ENCODE measurements around the gene SLC39A10. TPM values are rescaled to one million over a fixed set of nuclear protein-coding genes. Genes with fewer than 3 reads are reported as not detected.

SLC39A10 gene
- total and polyA plus RNA-seq, 2 of the 4 experiments (the other 2 are of a cell fraction): 17.6 to 64.7 TPM

- no peak overlapping the region for H2AK5ac ChIP-seq (ENCODE audit: low read depth, low read length)
- peaks cover 20 to 48% of the 10 kb centered on the region in 2 experiments; a peak in 3 of 4 replicates for H3K79me1 ChIP-seq (ENCODE audit: low read depth in 1 of 2, low read length in 2 of 2)
- no peak overlapping the region for H3K18ac ChIP-seq (ENCODE audit: low read depth, low read length)
- TF ChIP-seq CEBPB (IDR thresholded peaks at IDR 0.05; ENCODE audit: low read depth, low read length) (no peak), FOS (IDR thresholded peaks at IDR 0.05; ENCODE audit: low read depth, low read length) (no peak), RCOR1 (IDR thresholded peaks at IDR 0.05; ENCODE audit: insufficient replicate concordance, low read length) (no peak), RFX5 (IDR thresholded peaks at IDR 0.05; ENCODE audit: low read depth, low read length) (no peak), MAFK (IDR thresholded peaks at IDR 0.05; ENCODE audit: low read depth, low read length) (no peak), SMC3 (IDR thresholded peaks at IDR 0.05; ENCODE audit: low read depth, low read length) (no peak), MXI1 (IDR thresholded peaks at IDR 0.05; ENCODE audit: borderline replicate concordance, low read depth, low read length) (no peak), CHD1 (IDR thresholded peaks at IDR 0.05; ENCODE audit: low read depth, low read length) (no peak), BHLHE40 (IDR thresholded peaks at IDR 0.05; ENCODE audit: low read depth, low read length) (no peak), MAZ (IDR thresholded peaks at IDR 0.05; ENCODE audit: borderline replicate concordance, low read depth, low read length) (no peak), NFE2L2 (IDR thresholded peaks at IDR 0.05; ENCODE audit: low read depth, low read length) (no peak), RAD21 (IDR thresholded peaks at IDR 0.05; ENCODE audit: low read length) (no peak), POLR2A (IDR thresholded peaks at IDR 0.05; ENCODE audit: low read depth, low read length) (no peak)
- TF ChIP-seq, protein P1, sequence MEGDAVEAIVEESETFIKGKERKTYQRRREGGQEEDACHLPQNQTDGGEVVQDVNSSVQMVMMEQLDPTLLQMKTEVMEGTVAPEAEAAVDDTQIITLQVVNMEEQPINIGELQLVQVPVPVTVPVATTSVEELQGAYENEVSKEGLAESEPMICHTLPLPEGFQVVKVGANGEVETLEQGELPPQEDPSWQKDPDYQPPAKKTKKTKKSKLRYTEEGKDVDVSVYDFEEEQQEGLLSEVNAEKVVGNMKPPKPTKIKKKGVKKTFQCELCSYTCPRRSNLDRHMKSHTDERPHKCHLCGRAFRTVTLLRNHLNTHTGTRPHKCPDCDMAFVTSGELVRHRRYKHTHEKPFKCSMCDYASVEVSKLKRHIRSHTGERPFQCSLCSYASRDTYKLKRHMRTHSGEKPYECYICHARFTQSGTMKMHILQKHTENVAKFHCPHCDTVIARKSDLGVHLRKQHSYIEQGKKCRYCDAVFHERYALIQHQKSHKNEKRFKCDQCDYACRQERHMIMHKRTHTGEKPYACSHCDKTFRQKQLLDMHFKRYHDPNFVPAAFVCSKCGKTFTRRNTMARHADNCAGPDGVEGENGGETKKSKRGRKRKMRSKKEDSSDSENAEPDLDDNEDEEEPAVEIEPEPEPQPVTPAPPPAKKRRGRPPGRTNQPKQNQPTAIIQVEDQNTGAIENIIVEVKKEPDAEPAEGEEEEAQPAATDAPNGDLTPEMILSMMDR (conservative IDR thresholded peaks at IDR 0.05; ENCODE audit: low read depth, low read length): no peak
- TF ChIP-seq, protein P2, sequence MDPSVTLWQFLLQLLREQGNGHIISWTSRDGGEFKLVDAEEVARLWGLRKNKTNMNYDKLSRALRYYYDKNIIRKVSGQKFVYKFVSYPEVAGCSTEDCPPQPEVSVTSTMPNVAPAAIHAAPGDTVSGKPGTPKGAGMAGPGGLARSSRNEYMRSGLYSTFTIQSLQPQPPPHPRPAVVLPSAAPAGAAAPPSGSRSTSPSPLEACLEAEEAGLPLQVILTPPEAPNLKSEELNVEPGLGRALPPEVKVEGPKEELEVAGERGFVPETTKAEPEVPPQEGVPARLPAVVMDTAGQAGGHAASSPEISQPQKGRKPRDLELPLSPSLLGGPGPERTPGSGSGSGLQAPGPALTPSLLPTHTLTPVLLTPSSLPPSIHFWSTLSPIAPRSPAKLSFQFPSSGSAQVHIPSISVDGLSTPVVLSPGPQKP (IDR thresholded peaks at IDR 0.05; ENCODE audit: borderline replicate concordance, low read depth, low read length): no peak
- TF ChIP-seq, protein P3, sequence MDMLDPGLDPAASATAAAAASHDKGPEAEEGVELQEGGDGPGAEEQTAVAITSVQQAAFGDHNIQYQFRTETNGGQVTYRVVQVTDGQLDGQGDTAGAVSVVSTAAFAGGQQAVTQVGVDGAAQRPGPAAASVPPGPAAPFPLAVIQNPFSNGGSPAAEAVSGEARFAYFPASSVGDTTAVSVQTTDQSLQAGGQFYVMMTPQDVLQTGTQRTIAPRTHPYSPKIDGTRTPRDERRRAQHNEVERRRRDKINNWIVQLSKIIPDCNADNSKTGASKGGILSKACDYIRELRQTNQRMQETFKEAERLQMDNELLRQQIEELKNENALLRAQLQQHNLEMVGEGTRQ (IDR thresholded peaks at IDR 0.05; ENCODE audit: low read depth, low read length): no peak
- intact Hi-C loops (cut with micrococcal nuclease): loop anchor here (5.0 kb wide), 1 partner anchor 669 kb away; no protein-coding TSS in a partner anchor
- no peak overlapping the region for H4K91ac ChIP-seq (ENCODE audit: insufficient read depth, low read depth, low read length)
- no peak overlapping the region for H3K4me3 ChIP-seq (ENCODE audit: insufficient read depth, low read depth, low read length)
- H2BK120ac ChIP-seq (ENCODE audit: low read depth, low read length): no peak overlapping the region
- H2BK5ac ChIP-seq (ENCODE audit: low read depth, low read length, poor library complexity, severe bottlenecking): no peak overlapping the region
- H3K56ac ChIP-seq (ENCODE audit: extremely low read depth, insufficient read depth, low read length): no peak overlapping the region
- in situ Hi-C loops (cut with MboI; ENCODE audit: low sequenced_read_pairs): loop anchor here (25.0 kb wide), 2 partner anchors 356 to 669 kb away; no protein-coding TSS in a partner anchor
- no peak overlapping the region for H3K9ac ChIP-seq (ENCODE audit: low read depth, low read length)
- no peak overlapping the region for H3K14ac ChIP-seq (replicated peaks; ENCODE audit: low read depth, low read length)
- peaks cover 3% of the 10 kb centered on the region for H3K4me1 ChIP-seq (ENCODE audit: control insufficient read depth, insufficient read depth, low read length)
- BruUV-seq (replicated peaks): no TSS peak
- POLR2A ChIA-PET (ENCODE audit: unreplicated experiment): no interaction called here
- no peak overlapping the region for H4K5ac ChIP-seq (ENCODE audit: low read depth, low read length)
- H2BK15ac ChIP-seq (ENCODE audit: low read depth, low read length): no peak overlapping the region
- 0 out of 2 replicates have a peak, but pooled peaks cover 2% of the 10 kb centered on the region for H3K36me3 ChIP-seq (ENCODE audit: control insufficient read depth, insufficient read depth, low read length)
- H2AK9ac ChIP-seq (replicated peaks; ENCODE audit: low read depth, low read length, poor library complexity): no peak overlapping the region
- no peak overlapping the region for H3K4ac ChIP-seq (ENCODE audit: low read depth, low read length)
- H2BK20ac ChIP-seq (ENCODE audit: low read depth, low read length): no peak overlapping the region
- no peaks in the 10 kb centered on the region for H3K9me1 ChIP-seq (ENCODE audit: insufficient read depth, low read length)
- H3K27ac ChIP-seq (ENCODE audit: insufficient read depth, low read length): no peak overlapping the region
- no peaks in the 10 kb centered on the region for H3K9me3 ChIP-seq (ENCODE audit: control insufficient read depth, insufficient read depth, low read length)
- no peak overlapping the region for H2AFZ ChIP-seq (replicated peaks; ENCODE audit: low read length, poor library complexity)
- dilution Hi-C loops (cut with HindIII; ENCODE audit: low sequenced_read_pairs, unreplicated experiment): no loop called here
- no peak for DNase-seq
- H3K23ac ChIP-seq (ENCODE audit: low read depth, low read length): no peak overlapping the region
- no peak for ATAC-seq (ENCODE audit: low read depth)
- H4K8ac ChIP-seq (ENCODE audit: low read depth in 2 of 2, low read length in 2 of 2): no peak overlapping the region
- CTCF ChIA-PET: no interaction called here
- H3K27me3 ChIP-seq (ENCODE audit: control insufficient read depth, insufficient read depth, low read length): no peaks in the 10 kb centered on the region
- H4K20me1 ChIP-seq (ENCODE audit: insufficient read depth, low read length): peaks cover 6% of the 10 kb centered on the region; the same call in 1 of the 2 replicates
- H3K4me2 ChIP-seq (ENCODE audit: low read depth, low read length): no peak overlapping the region
Observed at GRCh38 chr2:195667974-195668373, 10.9 kb downstream of the SLC39A10 start.

All from IMR-90 (cell line).